Activated naive CD4-positive, alpha-beta T cell (primary cell): ENCODE measurements around the gene PRKAG2.

ENCODE experiments used
- DNase-seq, 4 experiments: peaks; one replicate each; lab custom pipeline; 2025; lab: John Stamatoyannopoulos, UW

Gene PRKAG2

DNA sequence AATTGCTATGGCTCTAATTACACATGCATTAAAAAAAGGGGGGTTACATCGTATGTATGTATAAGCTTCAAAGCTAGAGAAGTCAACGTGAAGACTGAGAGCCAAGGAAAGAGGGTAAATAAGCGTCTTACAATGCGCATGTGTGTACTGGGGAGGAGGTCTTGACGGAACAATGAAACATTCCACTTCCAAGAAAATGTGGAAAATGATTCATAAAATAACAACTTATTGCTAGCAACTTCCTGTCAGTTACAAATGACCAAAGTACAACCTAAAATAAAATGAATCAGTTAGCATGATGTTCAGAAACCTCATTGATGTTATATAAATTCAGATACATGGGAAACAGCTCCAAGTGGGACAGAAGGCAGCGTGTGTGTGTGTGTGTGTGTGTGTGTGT lies 253.1 kb downstream of the PRKAG2 start:
- DNase-seq: no peak

DNA sequence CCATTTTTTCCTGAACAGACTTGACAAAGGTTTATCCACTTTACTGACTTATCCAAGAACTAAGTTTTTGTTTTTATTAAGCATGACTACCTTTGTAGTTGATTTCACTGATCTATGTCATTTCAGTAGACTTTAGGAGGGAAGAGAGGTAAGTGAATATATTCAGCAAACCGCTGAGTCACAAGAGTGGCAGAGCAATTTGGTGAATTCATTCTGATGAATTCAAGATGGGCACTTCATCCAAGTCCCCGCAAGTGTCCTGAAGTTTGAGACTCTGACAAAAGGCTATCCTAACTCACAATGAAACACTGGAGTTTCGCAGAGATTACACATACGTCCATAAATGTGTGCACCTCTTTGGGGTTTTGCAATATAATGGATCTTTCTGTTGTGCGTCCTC lies 255.0 kb downstream of the PRKAG2 start:
- DNase-seq: no peak

- no peak for DNase-seq
Measured at GRCh38 chr7:151616443-151617213, 260.3 kb downstream of the PRKAG2 start.

DNA sequence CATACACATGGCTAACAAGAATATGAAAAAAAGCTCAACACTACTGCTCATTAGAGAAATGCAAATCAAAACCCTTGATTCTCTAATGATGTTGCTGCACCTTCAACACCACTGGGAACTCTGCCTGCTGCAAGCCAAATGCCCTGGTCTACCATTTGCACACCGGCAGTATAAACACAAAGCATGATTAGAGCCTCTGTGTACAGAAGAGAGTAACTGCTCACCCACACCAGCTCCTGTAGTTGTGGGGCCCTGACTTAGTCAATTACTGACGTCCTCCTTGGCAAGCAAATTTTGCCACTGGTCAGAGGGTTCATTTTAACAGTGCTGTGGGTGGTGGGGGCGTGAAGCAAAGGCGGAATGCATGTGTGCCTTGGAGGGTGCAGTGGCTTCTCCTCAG lies 261.1 kb downstream of the PRKAG2 start:
- no peak for DNase-seq

DNA sequence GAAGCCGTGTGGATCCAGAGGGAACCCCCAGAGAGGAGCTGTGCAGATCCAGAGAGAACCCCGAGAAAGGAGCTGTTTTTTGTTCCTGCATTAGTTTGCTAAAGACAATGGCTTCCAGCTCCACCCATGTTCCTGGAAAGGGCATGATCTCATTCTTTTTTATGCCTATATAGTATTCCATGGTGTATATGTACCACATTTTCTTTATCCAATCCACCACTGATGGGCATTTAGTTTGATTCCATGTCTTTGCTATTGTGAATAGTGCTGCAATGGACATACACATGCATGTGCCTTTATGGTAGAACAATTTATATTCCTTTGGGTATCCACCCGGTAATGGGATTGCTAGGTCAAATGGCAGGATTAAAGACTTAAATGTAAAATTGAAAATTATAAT lies 261.9 kb downstream of the PRKAG2 start:
- no peak for DNase-seq

- DNase-seq: no peak
Measured at GRCh38 chr7:151614019-151614418, 262.9 kb downstream of the PRKAG2 start.

DNA sequence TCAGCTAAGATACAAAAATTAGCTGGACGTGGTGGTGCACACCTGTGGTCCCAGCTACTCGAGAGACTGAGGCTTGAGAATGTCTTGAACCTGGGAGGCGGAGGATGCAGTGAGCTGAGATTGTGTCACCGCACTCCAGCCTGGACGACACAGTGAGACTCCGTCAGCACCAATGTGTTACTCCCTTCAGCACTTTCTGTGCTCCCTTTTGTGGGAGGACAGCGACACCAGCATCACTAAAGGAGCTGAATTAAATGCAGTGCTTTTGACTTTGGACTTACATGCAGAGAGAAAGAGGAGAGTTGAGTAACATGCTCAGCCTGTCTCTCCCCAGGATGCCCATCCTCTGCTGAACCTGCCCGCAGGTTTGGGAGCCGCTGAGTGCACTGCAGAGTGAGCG lies 265.0 kb downstream of the PRKAG2 start:
- no peak for DNase-seq

DNA sequence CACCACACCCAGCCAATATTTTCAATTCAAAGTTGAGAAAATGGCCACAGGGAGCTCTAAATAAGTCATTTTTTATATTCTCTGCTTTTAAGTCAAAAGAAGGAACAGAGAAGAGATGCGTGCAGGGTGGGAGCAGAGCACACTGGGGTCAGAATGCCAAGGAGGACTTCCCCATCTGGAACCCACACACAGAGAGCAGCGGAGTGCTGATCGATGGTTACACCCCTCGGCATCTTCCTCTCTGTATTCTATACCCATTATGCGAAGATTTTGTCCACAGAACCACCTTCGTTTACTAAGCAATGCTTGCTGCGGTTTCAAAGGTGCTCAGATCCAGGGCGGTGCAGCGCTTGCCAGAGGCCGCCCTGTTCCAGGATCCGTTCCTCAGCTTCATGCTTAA lies 265.9 kb downstream of the PRKAG2 start:
- DNase-seq: no peak

GRCh38 chr7:151608031-151608551 lies 268.8 kb downstream of the PRKAG2 start:
- no peak for DNase-seq

DNA sequence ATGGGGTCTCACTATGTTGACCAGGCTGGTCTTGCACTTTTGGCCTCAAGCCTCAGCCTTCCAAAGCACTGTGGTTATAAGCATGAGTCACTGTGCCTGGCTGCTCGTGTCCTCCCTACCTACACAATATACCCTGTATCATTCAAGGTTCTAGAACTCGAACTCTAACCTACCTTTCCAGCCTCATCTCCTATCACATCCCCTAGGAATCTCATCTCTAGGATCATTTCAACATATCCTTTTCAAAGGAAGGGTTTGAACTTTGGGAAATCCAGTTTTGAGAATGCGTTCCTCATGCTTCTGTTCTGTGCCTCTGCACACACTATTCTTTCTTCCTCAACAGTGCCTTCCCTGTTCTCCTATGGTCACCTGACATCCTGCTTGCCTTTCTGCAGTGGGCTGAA lies 269.4 kb downstream of the PRKAG2 start:
- no peak for DNase-seq

GRCh38 chr7:151603951-151604350 lies 273.0 kb downstream of the PRKAG2 start:
- DNase-seq: no peak

- DNase-seq: no peak
Measured at GRCh38 chr7:151601521-151602305, 275.2 kb downstream of the PRKAG2 start.

GRCh38 chr7:151600331-151600730 lies 276.6 kb downstream of the PRKAG2 start:
- no peak for DNase-seq

DNA sequence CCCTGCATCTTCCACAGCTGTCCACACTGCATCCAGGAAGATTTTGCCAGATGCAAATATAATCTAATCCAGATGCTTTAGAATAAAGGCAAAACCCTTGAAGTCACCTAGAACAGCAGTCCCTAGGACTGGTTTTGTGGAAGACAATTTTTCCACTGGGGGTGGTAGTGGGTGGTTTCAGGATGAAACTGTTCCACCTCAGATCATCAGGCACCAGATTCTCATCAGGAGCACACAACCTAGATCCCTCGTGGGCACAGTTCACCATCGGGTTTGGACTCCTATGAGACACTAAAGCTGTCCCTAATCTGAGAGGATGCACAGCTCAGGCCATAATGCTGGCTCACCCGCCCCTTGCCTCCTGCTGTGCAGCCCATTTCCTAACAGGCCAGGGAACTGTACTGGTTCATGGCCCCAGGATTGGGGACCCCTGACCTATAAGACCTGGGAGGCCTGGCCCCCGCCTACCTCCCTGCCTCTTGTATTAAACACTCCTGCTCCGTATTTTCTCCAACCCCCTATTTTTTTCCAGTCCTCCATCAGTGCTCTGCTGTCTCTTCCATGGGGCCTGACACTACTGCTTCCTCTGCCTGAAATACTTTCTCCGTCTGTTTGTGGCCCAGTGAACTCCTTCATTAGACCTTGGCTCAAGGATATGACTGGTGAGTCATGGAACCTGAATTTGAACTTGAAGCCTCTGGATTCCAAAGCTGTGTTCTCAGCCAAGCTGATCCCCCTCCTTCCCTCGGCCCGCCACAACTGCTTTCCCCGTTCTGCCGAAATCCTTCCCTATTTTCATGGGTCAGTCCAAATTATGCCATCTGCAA lies 277.3 kb downstream of the PRKAG2 start:
- DNase-seq: no peak

DNA sequence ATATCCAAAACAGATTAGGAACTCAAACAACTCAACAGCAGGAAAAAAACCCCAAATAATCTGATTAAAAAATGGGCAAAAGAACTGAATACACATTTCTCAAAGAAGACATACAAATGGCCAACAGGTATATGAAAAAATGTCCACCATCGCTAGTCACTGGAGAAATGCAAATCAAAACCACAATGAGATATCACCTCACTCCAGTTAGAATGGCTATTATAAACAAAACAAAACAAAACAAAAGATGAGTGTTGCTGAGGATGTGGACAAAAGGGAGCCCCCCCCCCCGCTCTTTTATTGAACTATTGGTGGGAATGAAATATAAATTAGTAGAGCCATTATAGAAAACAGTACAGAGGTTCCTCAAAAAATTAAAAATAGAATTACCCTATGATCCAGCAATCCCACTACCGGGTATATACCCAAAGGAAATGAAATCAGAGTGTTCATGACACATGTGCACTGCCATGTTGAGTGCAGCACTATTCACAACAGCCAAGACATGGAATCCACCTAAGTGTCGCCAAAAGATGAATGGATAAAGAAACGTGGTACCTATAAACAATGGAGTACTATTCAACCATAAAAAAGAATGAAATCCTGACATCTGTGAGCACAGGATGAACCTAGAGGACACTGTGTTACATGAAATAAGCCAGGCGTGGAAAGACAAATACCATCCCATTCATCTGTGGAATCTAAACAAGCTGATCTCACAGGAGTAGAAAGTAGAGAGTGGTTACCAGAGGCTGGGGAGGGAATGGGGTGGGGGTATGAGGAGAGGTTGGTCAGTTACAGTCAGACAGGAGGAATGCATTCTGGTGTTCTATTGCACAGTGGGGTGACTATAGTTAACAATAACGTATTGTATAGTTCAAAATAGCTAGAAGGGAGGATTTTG lies 279.1 kb downstream of the PRKAG2 start:
- DNase-seq: no peak

- DNase-seq: no peak
Measured at GRCh38 chr7:151595702-151596350, 281.1 kb downstream of the PRKAG2 start.

- DNase-seq: no peak
Measured at GRCh38 chr7:151592868-151593486, 283.9 kb downstream of the PRKAG2 start.

DNA sequence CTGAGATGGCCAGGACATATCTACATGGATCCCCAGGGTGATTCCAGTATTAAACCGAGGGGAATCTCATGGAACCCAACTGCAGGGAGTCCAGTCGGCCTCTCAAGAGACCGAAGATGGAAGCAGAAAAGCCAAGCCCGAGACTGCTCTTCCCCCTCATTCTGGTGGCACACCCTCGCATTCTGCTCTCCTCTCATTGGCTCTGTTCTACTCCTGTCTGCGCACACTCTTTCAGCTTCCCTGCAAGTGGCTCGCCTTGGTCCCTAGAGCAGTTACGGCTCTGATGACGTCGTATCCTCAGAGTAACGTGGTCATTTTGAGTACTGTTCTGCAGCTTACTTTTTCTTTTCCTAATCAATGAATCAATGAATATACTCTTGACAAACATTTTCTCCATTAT lies 284.6 kb downstream of the PRKAG2 start:
- no peak for DNase-seq

- DNase-seq: no peak
Measured at GRCh38 chr7:151591866-151592265, 285.0 kb downstream of the PRKAG2 start.
